Lower lobe of right lung (tissue), 2 donors: ENCODE measurements around the gene GALM. TPM values are rescaled to one million over a fixed set of nuclear protein-coding genes. Genes with fewer than 3 reads are reported as not detected.
"Not testable (repeated sequence)": the region's sequence is repeated elsewhere in the genome, so short reads cannot be mapped to it uniquely, and the experiment has no call there.

ENCODE experiments used
- ATAC-seq, 2 donors: fragments of 200-7000 bp; cut with Tn5 transposase; one replicate each; pipeline ENCODE4 v1.9.1; 2020 to 2022; ENCODE audit warnings: mild to moderate bottlenecking in 2 of 2, moderate library complexity in 2 of 2
- DNase-seq: peaks from one replicate; pipeline ENCODE4 v3.0.0-alpha.2; 2020
- H3K27ac ChIP-seq: fragments of 200-600 bp; one replicate; pipeline ENCODE4 v1.8.0; 2022
- H3K27me3 ChIP-seq: fragments of 200-600 bp; one replicate; pipeline ENCODE4 v1.8.0; 2022; ENCODE audit warnings: low read depth
- H3K36me3 ChIP-seq: fragments of 200-600 bp; one replicate; pipeline ENCODE4 v1.8.0; 2022; ENCODE audit warnings: mild to moderate bottlenecking
- H3K4me1 ChIP-seq: fragments of 200-600 bp; one replicate; pipeline ENCODE4 v1.8.0; 2022
- H3K4me3 ChIP-seq: fragments of 200-600 bp; one replicate; pipeline ENCODE4 v1.8.0; 2022; ENCODE audit warnings: mild to moderate bottlenecking
- H3K9me3 ChIP-seq: fragments of 200-600 bp; one replicate; pipeline ENCODE4 v1.8.0; 2022
- intact Hi-C: fragments of 100-400 bp; cut with DNase I; formaldehyde crosslinking; loops from one replicate; pipeline ENCODE4 v1.11.0; 2022
- total RNA-seq: library from RNA; stranded (reverse); fragmentation: NEBNext Ultra II Directional; extraction: Animal tissue kit (Norgen Biotek cat#: 25700); gene quantifications from one replicate; pipeline ENCODE4 v1.2.1, GENCODE V29; 2021
- TF ChIP-seq, protein P1 (sequence below): fragments of 200-600 bp; IDR thresholded peaks from one replicate; pipeline ENCODE4 v1.8.0; 2022; ENCODE audit warnings: antibody characterized with exemption, mild to moderate bottlenecking
- donor health status: DM: no; HTN: yes; CAD: no; lungs with severe emphysema.

GALM gene
- total RNA-seq, 1 donor from 2014 or later: 17.7 TPM

DNA sequence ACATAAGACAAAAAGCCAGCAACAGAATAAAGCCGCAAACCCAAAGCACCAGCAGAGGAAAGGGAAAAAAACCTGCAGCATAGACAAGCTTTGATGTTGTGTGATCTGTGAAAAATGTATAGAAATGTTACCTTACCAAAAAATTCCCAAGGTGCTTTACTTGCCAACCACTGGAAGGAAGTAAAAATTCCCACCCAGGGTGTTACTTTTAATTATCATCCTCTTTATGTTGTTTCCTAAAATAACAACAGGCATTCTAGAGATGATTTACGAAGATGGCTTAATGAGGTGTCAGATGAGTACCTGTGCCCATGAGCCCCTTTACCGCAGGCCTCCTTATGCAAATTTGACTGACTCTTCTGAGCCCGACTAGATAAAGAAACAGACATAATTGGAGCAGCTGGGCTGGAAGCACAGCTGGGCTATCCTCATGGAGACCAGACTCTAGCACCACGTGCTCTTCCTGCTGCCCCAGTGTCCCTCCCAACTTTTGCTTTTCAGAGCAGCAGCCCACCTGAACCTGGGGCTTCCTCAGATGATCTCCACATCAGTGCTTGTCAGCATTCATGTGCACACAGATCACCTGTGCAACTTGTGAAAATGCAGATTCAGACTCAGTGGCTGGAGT lies 43.8 kb downstream of the GALM start:
- no peaks in the 10 kb centered on the region for H3K27me3 ChIP-seq
- H3K4me3 ChIP-seq: no peak overlapping the region
- H3K4me1 ChIP-seq: no peaks in the 10 kb centered on the region
- no peaks in the 10 kb centered on the region for H3K9me3 ChIP-seq
- peaks cover 5% of the 10 kb centered on the region for H3K36me3 ChIP-seq
- no peak overlapping the region for H3K27ac ChIP-seq
- DNase-seq (no peak), ATAC-seq (no peak)
- TF ChIP-seq, protein P1, sequence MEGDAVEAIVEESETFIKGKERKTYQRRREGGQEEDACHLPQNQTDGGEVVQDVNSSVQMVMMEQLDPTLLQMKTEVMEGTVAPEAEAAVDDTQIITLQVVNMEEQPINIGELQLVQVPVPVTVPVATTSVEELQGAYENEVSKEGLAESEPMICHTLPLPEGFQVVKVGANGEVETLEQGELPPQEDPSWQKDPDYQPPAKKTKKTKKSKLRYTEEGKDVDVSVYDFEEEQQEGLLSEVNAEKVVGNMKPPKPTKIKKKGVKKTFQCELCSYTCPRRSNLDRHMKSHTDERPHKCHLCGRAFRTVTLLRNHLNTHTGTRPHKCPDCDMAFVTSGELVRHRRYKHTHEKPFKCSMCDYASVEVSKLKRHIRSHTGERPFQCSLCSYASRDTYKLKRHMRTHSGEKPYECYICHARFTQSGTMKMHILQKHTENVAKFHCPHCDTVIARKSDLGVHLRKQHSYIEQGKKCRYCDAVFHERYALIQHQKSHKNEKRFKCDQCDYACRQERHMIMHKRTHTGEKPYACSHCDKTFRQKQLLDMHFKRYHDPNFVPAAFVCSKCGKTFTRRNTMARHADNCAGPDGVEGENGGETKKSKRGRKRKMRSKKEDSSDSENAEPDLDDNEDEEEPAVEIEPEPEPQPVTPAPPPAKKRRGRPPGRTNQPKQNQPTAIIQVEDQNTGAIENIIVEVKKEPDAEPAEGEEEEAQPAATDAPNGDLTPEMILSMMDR: no peak
- intact Hi-C loops: no loop called here

DNA sequence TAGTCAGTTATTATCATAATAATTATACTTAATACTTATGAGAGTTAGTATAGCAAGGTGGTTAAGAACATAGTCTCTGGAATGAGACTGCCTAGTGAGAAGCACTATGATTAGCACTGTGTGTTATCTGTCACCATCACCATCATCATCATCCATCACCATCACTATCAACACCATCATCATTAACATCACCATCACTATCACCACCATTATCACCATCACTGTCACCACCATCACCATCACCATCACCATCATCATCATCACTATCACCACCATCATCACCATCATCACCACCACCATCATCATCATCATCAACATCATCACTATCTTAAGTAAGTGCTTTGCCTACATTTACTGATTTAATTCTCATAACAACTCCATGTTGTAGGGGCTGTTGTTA lies 45.6 kb downstream of the GALM start:
- H3K36me3 ChIP-seq: peaks cover 5% of the 10 kb centered on the region
- ATAC-seq (no peak), DNase-seq (no peak)
- no peaks in the 10 kb centered on the region for H3K27me3 ChIP-seq
- H3K4me1 ChIP-seq: peaks cover 4% of the 10 kb centered on the region
- intact Hi-C loops: no loop called here
- no peak overlapping the region for H3K27ac ChIP-seq
- TF ChIP-seq, protein P1: no peak
- H3K9me3 ChIP-seq: no peaks in the 10 kb centered on the region
- no peak overlapping the region for H3K4me3 ChIP-seq

DNA sequence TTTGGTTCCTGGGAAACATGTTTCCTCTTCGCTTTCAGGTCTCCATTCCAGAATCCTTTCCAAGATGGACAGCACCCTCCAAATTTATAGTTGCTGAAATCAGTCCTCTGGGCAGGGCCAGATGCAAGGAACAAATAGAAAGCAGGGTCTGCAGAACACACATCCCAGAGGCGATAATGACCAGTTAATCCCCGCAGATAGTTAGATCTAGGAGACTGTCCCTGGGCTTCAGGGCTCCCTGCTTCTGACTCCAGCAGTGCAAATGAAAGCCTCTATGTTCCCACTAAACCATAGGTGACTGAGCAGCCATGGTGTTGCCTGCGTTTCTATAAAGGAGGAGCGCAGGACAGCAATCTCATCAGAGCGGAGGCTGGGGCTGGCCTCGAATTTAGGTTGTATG lies 46.5 kb downstream of the GALM start:
- ATAC-seq (no peak), DNase-seq (no peak)
- no peaks in the 10 kb centered on the region for H3K9me3 ChIP-seq
- H3K4me3 ChIP-seq: no peak overlapping the region
- peaks cover 4% of the 10 kb centered on the region for H3K4me1 ChIP-seq
- no peak overlapping the region for H3K27ac ChIP-seq
- intact Hi-C loops: no loop called here
- H3K27me3 ChIP-seq: no peaks in the 10 kb centered on the region
- TF ChIP-seq, protein P1: no peak
- peaks cover 5% of the 10 kb centered on the region for H3K36me3 ChIP-seq

DNA sequence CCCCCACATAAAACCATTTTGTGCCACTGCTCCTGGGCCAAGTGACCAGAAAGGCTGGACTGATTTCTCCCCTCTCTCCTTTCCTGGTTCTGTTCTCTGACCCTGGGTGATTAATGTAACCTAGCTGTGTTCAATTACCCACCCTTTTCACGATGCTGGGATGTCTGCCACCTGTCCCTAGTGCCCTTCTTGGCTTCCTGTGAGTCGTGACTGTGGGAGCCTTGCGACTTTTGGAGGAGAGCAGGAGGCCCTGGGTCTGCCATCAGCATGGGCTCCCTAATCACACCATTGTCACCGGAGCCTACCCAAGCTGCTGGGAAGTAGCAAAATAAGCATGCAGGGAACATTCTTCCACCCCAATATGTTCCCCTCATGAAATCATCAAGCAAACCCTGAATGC lies 47.0 kb downstream of the GALM start:
- ATAC-seq (no peak), DNase-seq (no peak)
- Histone ChIP-seq H3K36me3 (peaks cover 5% of the 10 kb centered on the region), H3K9me3 (no peaks in the 10 kb centered on the region), H3K4me1 (peaks cover 4% of the 10 kb centered on the region), H3K27me3 (no peaks in the 10 kb centered on the region), H3K4me3 (no peak overlapping the region), H3K27ac (no peak overlapping the region)
- intact Hi-C loops: no loop called here
- TF ChIP-seq, protein P1: no peak

- H3K9me3 ChIP-seq: no peaks in the 10 kb centered on the region
- TF ChIP-seq, protein P1: no peak
- no peak overlapping the region for H3K4me3 ChIP-seq
- no peak for ATAC-seq
- no peak overlapping the region for H3K27ac ChIP-seq
- intact Hi-C loops: no loop called here
- H3K4me1 ChIP-seq: peaks cover 4% of the 10 kb centered on the region
- H3K27me3 ChIP-seq: no peaks in the 10 kb centered on the region
- H3K36me3 ChIP-seq: peaks cover 5% of the 10 kb centered on the region
- DNase-seq: no peak
Observed at GRCh38 chr2:38713338-38713737, 47.4 kb downstream of the GALM start.

DNA sequence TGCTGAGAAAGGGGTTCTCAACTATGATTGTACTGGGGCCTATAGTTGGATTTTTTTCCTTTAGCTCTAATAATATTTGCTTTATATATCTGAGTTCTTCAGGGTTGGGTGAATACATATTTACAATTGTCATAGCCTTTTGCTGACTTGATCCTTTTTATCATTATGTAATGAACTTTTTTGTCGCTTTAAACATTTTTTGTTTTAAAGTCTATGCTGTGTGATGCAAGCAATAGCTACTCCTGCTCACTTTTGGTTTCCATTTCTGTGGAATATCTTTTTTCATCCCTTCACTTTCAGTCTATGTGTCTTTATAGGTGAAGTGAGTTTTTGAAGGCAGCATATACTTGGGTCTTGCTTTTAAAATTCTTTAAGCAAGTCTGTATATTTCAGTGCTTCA lies 49.0 kb downstream of the GALM start:
- H3K36me3 ChIP-seq, H3K4me3 ChIP-seq, H3K9me3 ChIP-seq, H3K27me3 ChIP-seq, ATAC-seq, DNase-seq, intact Hi-C loops, H3K27ac ChIP-seq, H3K4me1 ChIP-seq: not testable (repeated sequence)
